Adipocyte (in vitro differentiated cells): Measurements from ENCODE around the gene PAPPA.

Experiments
- DNase-seq: peaks from one replicate; pipeline ENCODE4 v3.0.0-alpha.2; 2015; ENCODE audit warnings: low read depth
- H3K27me3 ChIP-seq: replicated peaks from 2 replicates; pipeline ENCODE4 v1.7.0; 2013; ENCODE audit warnings: mild to moderate bottlenecking, low read length, moderate library complexity; ENCODE audit not compliant: control insufficient read depth, insufficient read depth
- H3K36me3 ChIP-seq: 2 replicates; pipeline ENCODE4 v1.7.0; 2013; ENCODE audit warnings: low read length, mild to moderate bottlenecking, moderate library complexity; ENCODE audit not compliant: control insufficient read depth, insufficient read depth, severe bottlenecking
- H3K4me1 ChIP-seq: 2 replicates; pipeline ENCODE4 v1.7.0; 2013; ENCODE audit warnings: mild to moderate bottlenecking, low read length, moderate library complexity; ENCODE audit not compliant: control insufficient read depth, insufficient read depth
- H3K4me3 ChIP-seq: 2 replicates; pipeline ENCODE4 v1.7.0; 2013; ENCODE audit warnings: mild to moderate bottlenecking, low read length, moderate library complexity
- H3K9ac ChIP-seq: 2 replicates; pipeline ENCODE4 v1.7.0; 2013; ENCODE audit warnings: mild to moderate bottlenecking, low read length, moderate library complexity
- H3K9me3 ChIP-seq: 2 replicates; pipeline ENCODE4 v1.7.0; 2013; ENCODE audit warnings: mild to moderate bottlenecking, low read length, moderate library complexity; ENCODE audit not compliant: control insufficient read depth

The PAPPA gene

DNA sequence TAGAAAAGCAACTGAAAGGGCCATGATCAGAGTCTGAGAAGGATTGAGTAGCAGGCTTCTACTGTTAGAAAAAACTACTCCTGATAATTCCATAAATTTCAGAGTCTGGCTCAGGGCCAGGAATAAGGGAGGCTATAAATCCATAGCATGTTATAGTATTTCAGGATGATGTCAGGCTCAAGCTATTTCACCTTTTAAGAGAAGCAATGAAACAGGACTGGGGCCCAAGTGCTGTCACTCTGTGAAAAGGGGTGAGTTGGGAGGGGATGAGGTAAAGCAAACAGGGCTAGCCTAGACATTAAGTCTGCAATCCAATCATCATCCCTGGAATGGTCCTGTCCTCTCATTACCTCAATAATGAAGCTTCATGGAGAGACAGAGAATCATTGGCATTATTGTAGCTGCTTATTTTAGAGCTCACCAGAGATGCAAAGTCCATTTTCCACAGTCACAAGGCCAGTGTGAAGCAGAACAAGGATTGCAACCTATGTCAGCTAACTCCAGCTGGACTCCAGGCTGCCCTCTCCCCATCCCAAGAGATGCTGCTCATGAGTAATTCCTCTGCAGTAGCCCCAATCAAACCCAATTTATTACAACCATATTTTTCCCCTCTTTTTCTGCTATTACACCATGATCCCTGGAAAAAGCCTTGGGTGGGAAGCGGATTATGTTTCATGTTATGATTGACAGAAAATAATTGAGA is 56.0 kb downstream of the PAPPA start:
- H3K27me3 ChIP-seq: no peaks in the 10 kb centered on the region
- peaks cover 21% of the 10 kb centered on the region for H3K4me1 ChIP-seq
- H3K9me3 ChIP-seq: no peaks in the 10 kb centered on the region
- no peak overlapping the region for H3K9ac ChIP-seq
- H3K36me3 ChIP-seq: peaks cover 54% of the 10 kb centered on the region
- DNase-seq: peak; percentile 49
- no peak overlapping the region for H3K4me3 ChIP-seq

DNA sequence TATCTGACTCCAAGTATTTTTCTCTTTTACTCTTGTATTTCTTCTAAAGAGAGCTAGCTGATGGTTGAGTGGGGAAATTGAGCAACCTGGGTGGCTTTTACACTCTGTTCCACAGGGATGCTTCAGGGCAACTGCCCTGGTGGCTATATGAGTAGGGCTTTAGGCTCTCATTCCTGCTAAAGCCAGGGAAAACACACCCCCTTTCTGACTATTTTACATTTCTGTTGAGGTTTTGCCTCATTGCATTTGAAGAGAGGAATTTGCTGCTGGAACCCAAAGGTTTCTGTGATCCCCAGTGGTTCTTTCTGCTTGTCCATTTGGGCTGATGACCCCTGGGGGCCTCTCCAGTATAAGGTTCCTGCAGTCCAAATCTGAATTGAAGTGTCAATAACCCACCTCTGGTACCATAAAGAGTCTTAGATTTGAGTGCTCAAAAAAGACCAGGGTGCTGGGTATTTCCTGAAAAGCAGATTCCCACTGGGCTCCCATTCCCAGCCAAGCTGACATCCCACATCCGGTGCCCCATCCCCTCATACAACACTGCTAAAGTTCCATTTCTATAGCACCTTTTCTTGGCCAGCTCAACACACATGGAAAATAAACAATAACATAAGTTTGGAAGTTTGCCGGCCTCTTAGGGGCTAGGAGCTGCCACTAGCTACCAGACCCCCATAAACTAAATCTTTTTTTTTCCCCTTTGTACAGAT is 59.5 kb downstream of the PAPPA start:
- H3K27me3 ChIP-seq: no peaks in the 10 kb centered on the region
- peaks cover 65% of the 10 kb centered on the region for H3K36me3 ChIP-seq
- H3K4me1 ChIP-seq: peaks cover 20% of the 10 kb centered on the region
- no peak overlapping the region for H3K4me3 ChIP-seq
- H3K9ac ChIP-seq: no peak overlapping the region
- DNase-seq: peak; percentile 46
- H3K9me3 ChIP-seq: no peaks in the 10 kb centered on the region

DNA sequence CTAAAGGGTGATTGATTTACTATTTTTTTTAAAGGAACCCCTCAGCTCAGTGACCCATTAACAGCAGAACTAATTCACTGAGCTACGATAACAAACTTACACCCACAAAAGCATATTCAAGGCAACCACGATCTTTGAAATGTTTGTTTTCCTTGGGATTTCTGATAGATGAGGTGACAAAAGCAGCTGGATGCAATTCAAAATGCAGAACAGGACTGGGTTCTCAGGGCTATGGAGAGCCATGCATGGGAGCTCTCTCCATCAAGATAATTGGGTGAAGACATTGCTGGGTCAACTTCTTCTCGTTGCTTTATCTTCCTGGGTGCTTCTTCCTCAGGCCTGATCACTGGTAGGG is 60.1 kb downstream of the PAPPA start:
- H3K27me3 ChIP-seq: no peaks in the 10 kb centered on the region
- peaks cover 64% of the 10 kb centered on the region for H3K36me3 ChIP-seq
- no peaks in the 10 kb centered on the region for H3K9me3 ChIP-seq
- no peak overlapping the region for H3K9ac ChIP-seq
- peaks cover 15% of the 10 kb centered on the region for H3K4me1 ChIP-seq
- H3K4me3 ChIP-seq: no peak overlapping the region
- DNase-seq: no peak

DNA sequence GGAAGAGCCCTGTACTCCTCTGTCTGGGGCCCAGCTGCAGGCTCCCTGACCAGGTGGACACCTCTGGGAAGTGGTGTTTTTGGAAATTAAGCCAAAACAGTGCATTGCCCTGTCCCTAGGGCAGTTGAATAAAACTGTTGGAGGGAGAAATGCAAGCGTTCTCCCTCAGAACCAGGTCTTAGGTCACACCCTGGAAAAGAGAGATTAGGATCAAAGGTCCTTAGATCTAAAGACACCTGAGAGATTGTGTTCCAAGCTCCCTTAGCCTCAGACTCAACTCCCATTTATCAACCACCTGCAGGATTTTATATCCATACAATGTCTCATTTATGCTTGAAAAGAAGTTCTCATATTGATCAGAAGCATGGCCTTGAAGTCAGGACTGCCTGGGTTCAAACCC is 64.8 kb downstream of the PAPPA start:
- no peaks in the 10 kb centered on the region for H3K27me3 ChIP-seq
- DNase-seq: no peak
- H3K4me3 ChIP-seq: no peak overlapping the region
- peaks cover 64% of the 10 kb centered on the region for H3K36me3 ChIP-seq
- no peaks in the 10 kb centered on the region for H3K4me1 ChIP-seq
- no peaks in the 10 kb centered on the region for H3K9me3 ChIP-seq
- H3K9ac ChIP-seq: no peak overlapping the region

DNA sequence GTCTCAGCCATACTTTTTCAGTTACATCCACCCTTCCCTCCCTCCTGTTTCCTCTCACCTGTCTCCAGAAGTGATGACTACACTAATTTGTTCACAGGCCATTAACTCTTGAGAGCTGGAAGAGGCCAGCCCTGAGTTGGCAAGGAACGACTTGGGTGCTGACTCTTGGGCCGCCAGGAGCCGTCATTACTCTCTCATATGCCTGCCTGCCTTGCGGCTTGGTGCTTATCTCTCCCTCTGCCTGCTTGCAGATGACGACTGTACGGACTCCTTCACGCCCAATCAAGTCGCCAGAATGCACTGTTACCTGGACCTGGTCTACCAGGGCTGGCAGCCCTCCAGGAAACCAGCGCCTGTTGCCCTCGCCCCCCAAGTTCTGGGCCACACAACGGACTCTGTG is 66.1 kb downstream of the PAPPA start:
- no peak for DNase-seq
- peaks cover 65% of the 10 kb centered on the region for H3K36me3 ChIP-seq

DNA sequence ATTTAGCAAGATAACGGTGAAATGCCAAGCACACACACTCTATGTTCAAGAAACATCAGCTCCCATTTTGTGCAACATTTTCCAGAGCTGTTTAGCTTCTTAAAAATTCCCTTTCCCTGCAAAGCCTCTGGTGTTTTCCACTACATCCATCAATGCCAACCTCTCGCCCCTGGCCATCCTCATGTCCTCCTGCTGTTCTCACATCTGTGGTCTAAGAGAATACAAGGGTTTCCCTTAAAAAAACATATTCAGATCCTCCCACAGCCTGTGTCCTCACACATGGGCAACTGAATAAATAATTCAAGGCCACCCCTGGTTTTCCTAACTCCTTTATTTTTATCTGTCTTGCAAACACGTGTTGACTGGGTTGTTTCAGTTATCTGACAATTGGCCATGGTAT is 70.3 kb downstream of the PAPPA start:
- no peak for DNase-seq
- Histone ChIP-seq H3K9me3 (no peaks in the 10 kb centered on the region), H3K27me3 (no peaks in the 10 kb centered on the region), H3K4me3 (no peak overlapping the region), H3K36me3 (peaks cover 84% of the 10 kb centered on the region), H3K4me1 (no peaks in the 10 kb centered on the region), H3K9ac (no peak overlapping the region)

More for the DNA sequence above, 66.1 kb downstream of the PAPPA start:
- H3K9me3 ChIP-seq: no peaks in the 10 kb centered on the region
- H3K27me3 ChIP-seq: no peaks in the 10 kb centered on the region
- no peak overlapping the region for H3K4me3 ChIP-seq
- no peaks in the 10 kb centered on the region for H3K4me1 ChIP-seq
- no peak overlapping the region for H3K9ac ChIP-seq

DNA sequence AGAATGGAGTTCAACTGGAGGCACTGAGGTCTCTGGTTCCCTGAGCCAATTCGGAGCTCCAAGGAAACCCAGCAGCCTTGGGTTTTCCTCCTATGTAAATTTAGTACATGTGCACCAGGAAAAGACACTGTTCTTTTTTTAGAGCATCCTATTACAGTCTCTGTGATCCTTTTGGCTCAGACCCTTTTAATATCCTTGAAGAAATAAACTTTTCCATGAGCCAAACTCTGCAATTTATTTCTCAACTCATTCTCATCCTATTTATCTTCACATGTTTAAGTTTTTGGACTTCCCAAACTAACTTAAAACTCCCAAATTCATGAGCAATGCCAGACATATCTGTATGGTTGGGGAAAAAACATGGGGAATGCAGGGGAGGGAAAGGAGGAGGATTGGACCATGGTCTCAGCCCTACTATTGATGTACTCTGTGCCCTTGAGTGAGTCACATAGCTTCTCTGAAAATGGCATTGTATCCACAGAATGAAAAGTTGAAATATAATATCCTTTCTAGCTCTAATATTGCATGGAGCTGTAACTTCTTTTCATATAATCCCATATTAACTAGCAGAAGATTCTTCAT is 76.6 kb downstream of the PAPPA start:
- no peak overlapping the region for H3K4me3 ChIP-seq

DNA sequence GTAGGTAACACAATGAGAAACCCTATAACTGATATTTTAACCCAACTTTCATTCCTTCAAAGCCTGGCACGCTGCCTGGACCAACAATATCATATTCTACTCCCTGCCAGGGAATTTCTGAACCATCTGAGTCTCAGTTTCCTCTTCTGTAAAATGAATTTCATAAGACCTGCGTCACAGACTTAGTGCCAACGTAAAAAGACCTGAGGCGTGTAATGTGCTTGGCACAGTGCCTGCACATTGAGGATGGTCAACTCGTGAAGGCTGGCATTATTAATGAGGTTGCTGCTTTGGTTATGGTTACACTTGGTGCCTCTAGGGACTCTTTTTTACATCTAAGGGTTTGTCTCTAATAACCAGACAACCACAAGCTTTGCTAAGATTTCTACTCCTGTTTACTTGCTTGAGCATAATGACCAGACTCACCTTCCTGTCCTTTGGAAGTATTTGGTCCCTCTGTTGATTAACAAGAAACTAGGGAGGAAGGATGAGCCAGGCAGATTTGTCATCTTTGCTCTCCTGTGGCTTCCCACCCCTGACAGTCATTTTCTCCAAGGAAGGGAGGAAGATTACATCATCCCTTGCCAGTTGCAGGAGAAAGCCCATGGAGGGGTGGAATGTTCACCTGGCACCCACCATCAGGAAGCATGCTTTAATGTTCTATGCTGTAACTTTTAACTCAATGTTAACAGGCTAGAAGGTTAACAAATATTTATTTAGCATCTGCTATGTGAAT is 79.0 kb downstream of the PAPPA start:
- DNase-seq: peak; percentile 41

More for the DNA sequence above, 76.6 kb downstream of the PAPPA start:
- no peak for DNase-seq
- H3K4me1 ChIP-seq: peaks cover 24% of the 10 kb centered on the region
- H3K9ac ChIP-seq: no peak overlapping the region
- H3K27me3 ChIP-seq: no peaks in the 10 kb centered on the region
- H3K36me3 ChIP-seq: peaks cover 58% of the 10 kb centered on the region
- no peaks in the 10 kb centered on the region for H3K9me3 ChIP-seq

DNA sequence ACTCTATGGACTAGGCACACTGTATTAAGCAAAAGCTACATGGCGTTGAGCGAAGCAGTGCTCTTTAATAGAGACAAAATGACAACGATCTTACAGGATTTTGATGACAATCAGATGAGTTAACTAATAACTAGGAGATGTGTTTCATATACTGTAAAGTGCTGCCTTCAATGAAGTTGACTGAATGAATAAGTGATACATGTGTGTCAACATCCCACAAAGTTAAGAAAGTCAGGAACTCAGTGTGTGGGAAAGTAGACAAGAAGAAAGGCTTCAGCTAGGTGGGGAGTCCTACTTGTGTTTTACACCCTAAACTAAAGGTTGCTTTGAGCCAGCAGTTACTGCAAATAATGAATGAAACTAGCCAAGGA is 79.6 kb downstream of the PAPPA start:
- Histone ChIP-seq H3K4me1 (peaks cover 39% of the 10 kb centered on the region), H3K9ac (no peak overlapping the region), H3K36me3 (peaks cover 43% of the 10 kb centered on the region), H3K27me3 (no peaks in the 10 kb centered on the region), H3K4me3 (no peak overlapping the region), H3K9me3 (no peaks in the 10 kb centered on the region)
- no peak for DNase-seq

More for the DNA sequence above, 79.0 kb downstream of the PAPPA start:
- no peak overlapping the region for H3K9ac ChIP-seq
- peaks cover 48% of the 10 kb centered on the region for H3K36me3 ChIP-seq
- H3K4me3 ChIP-seq: no peak overlapping the region
- no peaks in the 10 kb centered on the region for H3K9me3 ChIP-seq
- H3K4me1 ChIP-seq: peaks cover 34% of the 10 kb centered on the region
- H3K27me3 ChIP-seq: no peaks in the 10 kb centered on the region

DNA sequence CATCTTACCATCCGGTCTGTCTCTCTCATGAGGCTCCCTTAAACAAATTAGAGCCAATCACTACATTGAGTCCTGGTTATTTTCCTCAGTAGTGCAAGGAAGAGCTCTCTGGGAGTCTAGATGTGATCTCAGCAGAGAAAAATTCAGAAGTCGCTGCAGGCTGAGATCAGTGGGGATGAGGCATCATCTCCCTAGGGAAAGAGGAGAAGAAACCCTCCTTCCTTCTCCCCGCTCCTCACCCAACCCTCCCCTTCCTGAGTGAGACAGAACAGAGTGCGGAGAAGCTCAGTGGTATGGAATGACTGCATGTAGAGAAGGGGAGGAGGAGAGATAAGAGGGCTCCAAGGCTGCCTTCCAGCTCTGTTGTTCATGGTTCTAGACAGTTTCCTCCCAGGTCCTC is 80.5 kb downstream of the PAPPA start:
- Histone ChIP-seq H3K9me3 (no peaks in the 10 kb centered on the region), H3K4me1 (peaks cover 49% of the 10 kb centered on the region), H3K9ac (no peak overlapping the region), H3K36me3 (peaks cover 35% of the 10 kb centered on the region), H3K27me3 (no peaks in the 10 kb centered on the region), H3K4me3 (no peak overlapping the region)
- DNase-seq: peak; percentile 91

DNA sequence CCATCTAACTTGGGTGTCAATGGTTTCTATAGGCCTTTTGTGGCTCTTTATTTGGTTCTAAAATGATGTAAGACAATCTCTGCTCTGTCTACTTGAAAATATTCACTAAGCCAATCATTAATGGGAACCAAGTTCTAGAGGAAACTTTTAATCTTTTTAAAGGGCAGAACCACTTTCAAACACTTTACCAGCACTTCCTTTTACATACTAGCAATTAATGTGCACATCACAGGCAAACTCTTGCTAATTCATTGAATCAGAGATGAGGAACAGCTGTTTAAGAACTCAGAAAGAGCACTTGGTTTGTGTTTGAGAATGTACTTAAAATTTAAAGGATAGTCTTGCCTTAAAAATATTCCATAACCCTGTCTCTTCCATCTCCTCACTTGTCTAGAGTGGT is 83.4 kb downstream of the PAPPA start:
- Histone ChIP-seq H3K27me3 (no peaks in the 10 kb centered on the region), H3K36me3 (peaks cover 39% of the 10 kb centered on the region), H3K4me1 (peaks cover 55% of the 10 kb centered on the region), H3K9me3 (no peaks in the 10 kb centered on the region), H3K9ac (no peak overlapping the region), H3K4me3 (no peak overlapping the region)
- DNase-seq: no peak
